ENCODE results near the gene ARL15. TPM values are rescaled to one million over a fixed set of nuclear protein-coding genes. Genes with fewer than 3 reads are reported as not detected.

ARL15 gene
- total RNA-seq, 1 donor from 2014 or later = 24.3 TPM

DNA sequence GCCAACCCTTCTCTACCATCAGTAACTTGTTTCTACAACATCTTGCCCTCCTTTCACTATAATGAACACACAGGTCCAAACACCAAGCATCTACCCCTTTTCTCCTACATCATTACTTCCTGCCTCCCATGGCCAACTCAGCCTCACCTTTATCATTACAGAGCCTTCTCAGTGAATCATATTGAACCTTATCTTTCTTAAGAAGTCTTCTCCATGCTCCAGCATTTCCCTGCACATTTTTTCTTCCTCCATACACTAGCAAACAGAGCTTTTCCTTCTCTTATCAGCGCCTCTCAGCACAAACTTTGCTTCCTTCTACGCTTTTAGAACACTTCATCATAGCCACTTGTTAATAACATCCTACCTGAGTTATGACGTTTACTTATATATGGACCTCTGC, 148.2 kb downstream of the ARL15 start:
- DNase-seq (ENCODE audit: low spot score) = no peak

DNA sequence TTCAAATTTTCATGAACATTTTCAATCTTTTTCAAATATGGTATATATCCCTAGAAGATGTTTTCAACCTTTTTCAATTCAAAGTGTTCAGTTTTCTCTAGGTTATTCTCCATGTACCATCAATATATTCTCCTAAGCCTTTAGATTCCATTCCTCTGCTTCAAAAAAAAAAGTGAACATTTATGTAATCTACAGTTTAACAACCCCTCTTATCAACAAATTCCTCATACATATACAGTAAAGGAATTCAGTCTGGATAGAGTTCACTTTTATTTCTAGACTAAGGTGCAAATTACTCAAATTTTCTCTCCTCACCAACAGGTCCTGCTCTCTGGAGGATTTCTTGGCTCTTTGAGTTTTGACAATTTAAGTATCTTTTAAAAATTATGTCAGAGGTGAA, 150.0 kb downstream of the ARL15 start:
- no peak for DNase-seq (ENCODE audit: low spot score)

DNA sequence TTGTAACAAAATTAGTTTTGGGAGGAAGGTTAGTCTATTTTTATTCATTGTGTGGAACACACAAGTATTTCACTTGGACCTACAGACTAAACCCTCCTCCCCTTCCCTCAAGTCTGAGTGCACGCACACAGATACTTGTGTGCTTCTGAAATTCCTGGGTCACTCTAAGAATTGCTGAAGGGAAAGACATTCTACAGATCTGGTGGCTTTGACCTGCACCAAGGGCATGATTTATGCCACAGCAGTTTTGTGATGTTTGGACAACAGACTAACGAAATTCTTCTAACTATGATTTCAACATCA, 150.5 kb downstream of the ARL15 start:
- DNase-seq (ENCODE audit: low spot score) = no peak

DNA sequence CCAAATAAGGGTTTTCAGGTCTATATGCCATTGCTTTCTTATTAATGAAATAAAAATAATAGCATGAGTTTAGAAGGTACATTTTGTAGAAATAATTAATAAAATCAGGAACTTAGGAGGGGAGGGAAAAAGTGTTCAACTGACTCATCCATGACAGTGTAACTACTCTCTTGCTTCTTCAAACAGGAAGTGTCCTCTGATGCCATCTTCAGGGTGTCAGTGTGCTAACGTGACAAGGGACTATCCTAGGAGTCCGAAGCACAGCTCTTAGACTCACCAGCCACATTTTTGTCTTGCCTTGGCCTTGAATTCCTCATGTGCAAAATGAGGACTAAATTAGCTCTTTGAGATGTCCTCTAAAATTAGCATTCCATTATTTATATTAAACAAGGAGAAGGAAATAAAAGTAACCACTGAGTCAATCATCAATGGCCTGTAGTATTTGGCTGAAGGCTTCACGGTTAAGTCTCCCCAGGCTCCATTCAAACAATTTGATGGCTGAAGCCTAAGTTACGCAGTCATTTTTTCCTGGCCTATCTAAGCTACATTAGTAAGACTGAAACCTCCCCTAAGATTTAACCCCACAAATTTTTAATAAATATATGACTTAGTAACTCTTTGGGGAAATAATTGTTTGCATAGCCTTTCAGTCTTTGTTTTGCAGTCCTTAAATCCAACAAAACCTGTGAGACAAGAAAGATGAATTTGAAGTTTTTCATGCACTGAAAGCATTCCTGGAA, 151.1 kb downstream of the ARL15 start:
- no peak for DNase-seq (ENCODE audit: low spot score)

DNA sequence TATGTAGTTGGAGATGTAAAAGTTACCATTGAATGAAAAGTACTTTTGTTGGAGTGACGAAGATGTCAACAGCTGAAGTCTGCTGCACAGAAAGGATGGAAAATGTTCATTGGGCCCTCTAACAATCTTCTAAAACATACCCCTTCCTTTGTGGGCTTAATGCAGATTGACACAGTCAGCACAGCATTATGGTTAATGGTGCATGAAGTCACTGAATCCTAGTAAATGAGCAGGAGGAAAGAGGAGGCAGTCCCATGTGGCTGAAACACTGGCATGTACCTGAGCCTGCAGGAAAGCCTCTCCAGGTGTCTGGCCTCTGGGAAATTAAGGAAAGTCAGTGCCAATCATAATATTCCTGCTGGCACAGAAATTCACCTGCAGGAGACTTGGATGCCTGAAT, 153.8 kb downstream of the ARL15 start:
- DNase-seq (ENCODE audit: low spot score) = no peak

DNA sequence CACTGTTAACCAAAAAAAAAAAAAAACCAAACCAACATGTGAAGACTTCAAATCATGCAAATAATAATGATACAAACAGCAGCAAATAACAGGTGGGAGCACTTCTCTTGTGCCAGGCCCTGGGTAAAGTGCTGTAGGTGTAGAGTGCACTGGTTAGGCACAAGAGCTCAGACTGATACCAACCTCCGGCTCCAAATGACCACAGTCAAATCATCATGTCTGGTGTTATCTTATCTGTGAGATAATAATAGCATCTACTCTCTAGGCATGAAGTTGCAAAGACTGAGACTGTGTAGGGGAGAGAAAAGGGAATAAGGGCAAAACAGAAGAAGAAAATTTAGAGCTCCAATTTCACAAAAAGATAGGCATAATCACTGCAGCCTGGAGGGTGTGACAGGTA, 159.5 kb downstream of the ARL15 start:
- DNase-seq (ENCODE audit: low spot score) = no peak

DNA sequence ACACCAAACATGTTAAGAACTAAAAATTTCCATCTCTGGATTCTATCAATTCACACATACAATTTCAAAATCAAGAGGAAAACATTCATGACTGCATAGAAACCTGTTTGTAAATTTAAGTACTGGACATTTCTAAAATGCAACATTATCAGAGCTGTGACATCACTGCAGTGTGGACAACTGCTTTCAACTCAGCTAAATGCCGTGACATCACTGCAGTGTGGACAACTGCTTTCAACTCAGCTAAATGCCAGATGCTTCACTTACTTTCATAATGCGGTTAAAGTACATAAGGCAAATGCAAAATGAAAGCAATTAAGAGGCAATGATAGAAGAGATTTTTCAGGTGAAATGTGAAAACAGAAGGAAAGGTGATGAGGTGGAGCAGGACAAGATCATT, 161.5 kb downstream of the ARL15 start:
- DNase-seq (ENCODE audit: low spot score) = no peak

DNA sequence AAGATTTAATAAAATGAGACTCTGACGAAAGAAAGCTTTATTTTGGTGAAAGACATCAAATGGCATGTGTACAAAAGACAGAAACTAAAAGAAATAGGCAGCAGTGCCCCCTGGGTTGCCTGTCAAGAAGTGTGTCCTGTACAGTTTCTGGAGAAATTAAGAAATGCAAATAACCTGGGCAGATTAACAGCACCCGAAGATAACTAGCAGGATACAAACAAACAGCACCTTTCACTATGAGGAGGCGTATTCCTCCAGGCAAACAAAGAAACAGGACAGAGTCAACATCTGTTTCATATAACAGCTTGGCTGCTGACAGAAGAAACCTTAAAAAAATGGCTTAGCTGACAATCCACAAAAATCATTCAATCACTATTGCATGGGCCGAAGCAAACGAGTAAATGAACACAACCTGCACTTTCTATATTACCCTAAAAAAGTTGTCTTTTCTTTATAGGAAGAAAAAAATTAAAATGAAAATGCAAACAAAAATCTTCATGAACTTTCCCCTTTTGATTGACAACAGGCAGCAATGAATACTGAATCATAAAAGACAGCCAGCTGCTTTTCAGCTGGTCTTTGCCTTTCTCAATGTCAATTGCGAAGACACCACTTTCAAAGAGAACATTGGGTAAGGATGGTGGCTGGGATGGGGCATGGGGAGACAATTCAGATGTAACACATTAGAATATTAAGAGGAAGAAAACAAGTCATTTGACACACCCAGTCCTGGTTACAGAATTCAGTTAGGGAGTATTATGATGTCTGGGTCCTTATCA, 162.1 kb downstream of the ARL15 start:
- DNase-seq (ENCODE audit: low spot score) = no peak

DNA sequence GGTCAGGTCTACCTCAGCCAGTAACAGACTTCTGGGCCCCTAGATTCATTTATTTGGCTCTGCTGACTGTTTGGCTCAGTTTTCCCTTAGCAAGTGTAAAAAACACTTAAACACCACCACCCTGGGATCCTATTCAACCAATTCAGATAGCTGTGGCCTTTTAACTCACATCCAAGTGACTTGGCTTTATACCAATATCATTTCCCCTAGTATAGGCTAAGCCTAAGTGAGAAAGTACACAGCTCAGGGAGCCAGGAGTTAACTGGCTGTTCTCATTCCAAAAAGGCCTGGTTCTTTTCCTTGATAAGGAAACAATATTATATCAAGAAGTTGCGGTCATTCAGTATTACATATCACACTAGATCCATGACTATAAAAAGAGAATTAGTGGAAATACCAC, 163.5 kb downstream of the ARL15 start:
- no peak for DNase-seq (ENCODE audit: low spot score)

DNA sequence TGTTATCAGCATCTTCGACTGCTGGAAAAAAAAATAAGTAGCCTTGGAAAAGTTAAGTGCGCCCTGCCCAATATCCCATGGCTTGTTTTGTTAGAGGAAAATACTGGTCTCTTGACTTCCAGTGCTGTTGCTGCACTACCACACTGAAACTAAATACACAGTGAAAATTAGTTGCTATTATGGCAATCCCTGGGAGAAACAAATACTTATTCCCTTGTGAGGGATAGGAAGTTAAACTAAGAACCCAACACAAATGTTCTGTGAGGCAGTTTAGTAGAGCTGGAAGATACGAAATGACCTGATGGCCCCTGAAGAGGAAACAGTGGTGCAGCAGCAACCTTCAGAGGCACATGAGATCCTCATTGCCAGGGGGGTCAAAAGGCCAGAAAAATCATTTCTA, 164.0 kb downstream of the ARL15 start:
- no peak for DNase-seq (ENCODE audit: low spot score)

DNA sequence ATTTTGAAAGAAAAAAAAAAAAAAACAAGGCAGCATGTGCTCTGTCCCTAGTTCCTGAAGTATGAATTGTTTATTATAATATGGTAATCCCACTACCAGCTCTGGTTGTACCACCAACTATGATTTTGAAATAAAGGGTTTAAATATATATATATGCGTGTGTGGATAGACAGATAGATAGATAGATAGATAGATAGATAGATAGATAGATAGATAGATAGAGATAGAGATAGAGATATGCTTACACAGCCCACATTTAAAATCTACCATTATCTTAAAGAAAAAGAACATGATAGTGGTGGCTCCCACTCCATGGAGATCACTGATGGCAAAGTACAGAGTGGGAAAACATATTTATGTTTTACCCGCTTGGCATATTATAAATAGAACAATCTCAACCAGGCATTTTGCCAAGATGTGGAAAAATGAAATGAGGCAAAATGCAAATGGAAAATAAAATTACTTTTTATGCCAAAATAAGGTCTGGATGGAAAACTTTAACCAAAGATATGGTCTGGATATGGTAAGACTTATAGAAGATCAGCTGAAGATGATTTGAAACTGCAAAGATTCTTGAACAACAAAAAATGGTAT, 170.0 kb downstream of the ARL15 start:
- DNase-seq (ENCODE audit: low spot score) = no peak

DNA sequence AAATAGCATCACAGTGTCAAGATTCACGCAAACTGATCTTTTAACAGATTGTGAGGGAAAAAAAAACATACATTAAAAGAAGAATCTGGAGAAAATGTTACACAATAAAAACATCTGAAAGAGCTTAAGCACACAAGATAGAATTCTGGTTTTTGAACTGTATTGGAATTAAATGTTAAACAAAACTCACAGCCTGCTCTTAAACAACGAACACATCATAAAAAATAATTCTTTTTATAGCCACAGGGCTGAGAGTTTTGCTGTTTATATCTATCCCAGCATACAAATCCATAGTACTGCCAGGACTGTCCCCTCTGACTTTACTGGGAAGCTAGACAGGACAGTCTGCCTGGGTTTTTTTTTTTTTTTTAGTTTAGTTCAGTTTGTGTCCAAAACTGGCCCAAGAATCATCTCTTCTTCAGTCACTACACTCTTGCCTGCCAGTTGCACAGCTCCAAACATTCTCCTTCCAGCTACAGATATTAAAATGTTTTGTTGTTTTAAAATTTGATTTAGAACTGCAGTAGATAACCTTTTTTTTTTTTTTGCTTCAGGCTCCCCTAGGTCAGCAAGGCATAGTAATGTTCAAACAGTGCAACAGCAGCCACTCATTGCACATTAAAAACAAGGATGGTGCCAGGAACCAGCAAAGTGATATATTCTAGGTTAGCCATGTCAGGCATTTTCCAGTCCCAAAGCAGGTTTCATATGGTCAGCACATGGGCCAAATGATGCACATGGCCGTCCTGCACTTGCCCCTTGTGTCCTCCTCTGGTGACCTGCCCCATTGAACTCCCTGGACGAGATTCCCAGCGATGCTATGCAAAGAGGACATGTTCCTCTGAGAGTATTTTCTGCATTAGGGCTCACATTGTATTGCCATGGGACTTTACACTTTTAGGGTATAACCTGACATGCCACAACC, 173.6 kb downstream of the ARL15 start:
- no peak for DNase-seq (ENCODE audit: low spot score)

DNA sequence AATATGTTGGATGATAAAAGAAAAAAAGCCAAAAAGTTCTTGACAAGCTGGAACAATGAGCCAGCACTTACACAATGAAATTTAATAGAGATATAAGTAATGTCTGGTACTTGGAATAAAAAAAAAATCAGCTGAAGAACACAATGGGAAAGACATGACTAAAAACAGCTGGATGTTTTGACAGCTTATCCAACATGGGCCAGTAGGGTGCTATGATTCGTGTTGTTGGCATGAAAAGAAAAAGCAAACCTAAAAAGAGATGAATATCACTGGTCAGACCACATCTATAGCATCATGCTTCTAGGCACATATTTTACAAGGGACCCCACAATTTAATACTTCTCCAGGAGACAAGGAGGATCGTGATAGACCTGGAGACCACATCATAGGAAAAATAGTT, 175.3 kb downstream of the ARL15 start:
- no peak for DNase-seq (ENCODE audit: low spot score)

DNA sequence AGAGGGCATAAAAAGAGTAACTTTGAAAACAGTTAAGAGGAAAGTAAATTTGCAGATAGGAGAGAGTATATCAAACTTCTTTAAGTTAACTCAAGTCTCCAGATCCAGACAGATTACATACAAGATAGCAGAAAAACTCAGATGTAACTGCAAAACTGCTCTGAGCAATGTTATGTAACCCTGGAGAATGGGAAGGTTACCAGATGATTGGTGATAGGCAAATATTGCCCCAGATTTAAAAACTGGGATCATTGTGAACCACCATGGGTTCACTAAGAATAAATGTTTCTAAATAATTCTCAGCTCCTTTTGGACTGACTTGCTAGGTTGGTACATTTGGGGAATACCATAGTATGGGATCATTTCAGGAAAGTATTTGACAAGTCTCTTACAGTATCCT, 176.5 kb downstream of the ARL15 start:
- no peak for DNase-seq (ENCODE audit: low spot score)

DNA sequence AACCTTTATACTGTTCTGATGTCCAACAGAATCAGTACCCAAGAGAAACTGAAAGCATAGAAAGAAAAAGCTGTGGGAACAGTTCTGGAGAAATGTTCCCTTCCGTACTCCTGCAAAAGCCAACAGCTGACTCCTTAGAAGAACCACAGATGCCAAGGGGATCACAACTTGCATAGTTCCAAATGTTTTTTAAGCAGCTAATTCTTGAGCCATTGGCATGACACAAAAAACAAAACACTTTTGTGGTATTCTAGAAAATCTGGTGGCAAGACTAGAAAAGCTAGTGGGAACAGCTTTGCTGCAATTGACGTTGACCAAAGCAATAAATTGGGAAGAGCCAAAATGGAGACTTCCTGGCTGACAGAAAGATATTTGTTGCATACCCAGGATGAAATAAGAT, 189.9 kb downstream of the ARL15 start:
- DNase-seq (ENCODE audit: low spot score) = no peak

DNA sequence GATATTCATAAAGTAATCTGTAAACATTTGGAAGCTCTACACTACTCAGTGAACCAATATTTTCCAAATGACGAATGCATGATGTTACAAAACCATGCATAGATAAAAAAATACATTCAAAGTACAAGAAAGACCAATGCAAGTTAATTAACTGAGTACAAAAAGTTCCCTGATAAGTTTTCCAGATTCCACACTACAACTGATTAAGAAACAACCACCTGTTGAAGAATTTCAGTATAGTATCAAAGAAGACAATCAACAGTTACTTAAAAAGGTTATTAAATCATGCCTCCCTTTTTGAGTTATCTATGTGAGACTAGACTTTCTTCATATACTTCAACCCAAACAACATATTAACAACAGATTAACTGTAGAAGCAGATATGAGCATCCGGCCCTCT, 192.4 kb downstream of the ARL15 start:
- DNase-seq (ENCODE audit: low spot score) = no peak

DNA sequence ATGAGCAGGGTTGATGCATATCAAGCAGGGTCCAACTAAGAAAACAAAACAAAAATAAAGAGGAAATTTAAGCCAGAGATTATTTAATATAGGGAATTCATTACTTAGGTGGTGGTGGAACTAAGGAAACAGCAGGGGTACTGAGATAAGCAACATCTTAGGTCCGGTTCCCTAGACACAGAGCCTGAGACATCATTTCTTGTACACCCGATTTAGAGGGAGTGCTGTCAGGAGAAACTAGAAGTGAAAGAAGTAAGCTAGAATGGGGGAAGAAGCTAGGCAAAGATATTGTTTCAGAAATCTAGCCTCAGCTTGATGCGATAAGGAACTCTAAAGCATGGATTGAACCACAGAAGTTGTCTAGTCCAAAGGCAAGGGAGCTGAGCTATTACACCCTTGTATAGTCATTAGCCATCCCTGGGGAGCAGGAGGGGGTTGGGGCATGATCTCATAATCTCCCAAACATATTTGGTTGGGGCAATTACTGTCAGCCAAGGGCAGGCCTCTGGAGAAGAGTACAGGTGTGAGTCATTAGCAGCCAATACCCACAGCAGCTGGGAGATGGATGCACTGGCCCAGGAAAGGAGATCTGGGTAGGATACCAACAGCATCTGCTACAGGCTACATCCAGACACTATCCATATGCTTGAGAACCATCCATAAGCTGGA, 194.5 kb downstream of the ARL15 start:
- DNase-seq (ENCODE audit: low spot score) = no peak

DNA sequence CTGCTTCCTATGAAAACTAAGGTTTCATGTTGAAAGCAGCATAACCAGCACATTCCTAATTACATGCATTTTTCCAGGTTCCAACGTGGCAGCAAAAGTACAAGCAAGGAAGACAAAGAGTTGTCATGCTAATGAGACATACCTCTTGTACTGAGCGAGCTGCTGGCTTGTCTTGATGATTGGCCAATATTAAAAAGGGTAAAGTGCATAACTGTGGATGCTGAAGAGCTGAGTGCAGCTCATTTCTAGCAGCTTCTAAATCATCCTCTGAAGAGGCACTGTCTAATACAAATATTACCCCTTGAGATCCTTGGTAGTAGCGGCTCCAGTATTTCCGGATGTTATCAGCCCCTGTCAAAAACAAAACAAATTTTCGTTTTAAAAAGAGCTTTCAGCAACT, 197.3 kb downstream of the ARL15 start:
- no peak for DNase-seq (ENCODE audit: low spot score)

DNA sequence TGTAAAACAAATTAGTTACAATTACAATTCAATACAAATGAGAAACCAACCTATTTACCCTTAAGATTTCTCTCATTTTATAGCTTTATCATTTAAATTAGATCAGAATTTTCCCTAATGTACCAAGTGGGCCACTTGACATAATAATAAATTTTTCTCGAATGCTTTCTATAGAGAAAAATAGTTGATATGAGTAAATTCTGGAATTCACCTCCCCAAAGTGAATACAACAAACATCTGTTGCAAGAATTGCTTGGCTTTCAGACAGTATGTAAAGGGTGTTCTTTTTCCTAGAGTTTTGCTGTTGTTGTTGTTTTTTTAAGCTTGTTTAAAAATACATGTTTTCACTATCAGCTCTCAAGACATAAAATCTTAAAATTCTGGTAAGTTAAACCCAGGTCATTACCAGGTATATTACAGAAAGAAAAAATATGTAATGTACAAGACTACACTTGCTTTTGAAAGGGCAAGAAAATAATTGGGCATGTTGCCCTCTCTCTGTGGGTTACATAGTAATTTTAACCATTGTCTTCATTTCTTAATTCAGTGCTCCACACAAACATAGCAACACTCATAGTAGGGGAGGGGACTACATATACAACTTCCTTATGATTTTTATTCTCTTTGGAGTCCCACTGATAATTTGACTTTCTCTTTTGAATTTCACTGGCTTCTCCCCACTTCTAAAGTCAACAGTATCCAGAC, 200.6 kb downstream of the ARL15 start:
- no peak for DNase-seq (ENCODE audit: low spot score)

DNA sequence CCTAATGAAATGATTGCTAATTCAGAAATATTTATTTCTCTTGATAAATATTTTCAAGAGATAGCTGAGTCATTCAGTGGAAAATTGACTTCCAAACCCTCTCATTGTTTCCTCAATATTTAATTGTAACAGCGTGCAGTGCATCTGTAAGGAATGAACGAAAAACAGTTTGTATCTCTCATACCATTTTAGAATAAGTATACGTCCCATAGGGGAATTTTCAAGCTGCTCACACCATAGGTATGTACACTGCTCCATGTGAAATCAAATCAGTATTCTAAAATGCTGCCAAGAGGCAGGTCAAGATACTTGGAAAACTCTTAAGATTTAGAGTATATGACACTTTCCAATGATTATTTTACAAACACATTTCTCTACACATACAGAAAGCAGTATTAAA, 202.2 kb downstream of the ARL15 start:
- no peak for DNase-seq (ENCODE audit: low spot score)

DNA sequence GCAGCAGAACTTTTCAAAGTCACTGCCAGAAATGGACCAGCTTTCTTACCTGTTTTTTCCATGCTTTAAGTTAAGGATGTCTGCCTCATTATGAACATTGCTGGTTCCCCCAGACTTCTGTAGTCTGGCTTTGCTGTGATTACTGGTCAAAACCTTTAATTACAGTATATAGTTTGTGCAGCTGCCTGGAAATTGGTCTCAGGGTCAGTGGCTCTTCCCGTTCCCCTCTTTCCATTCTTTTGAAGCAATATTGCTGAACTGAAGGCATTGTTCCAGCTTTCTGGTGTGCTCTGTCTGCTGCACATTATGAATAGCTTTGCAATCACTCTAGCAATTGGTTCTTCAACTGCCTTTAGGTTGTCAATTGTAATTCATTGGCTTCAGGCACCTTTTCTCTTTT, 206.5 kb downstream of the ARL15 start:
- no peak for DNase-seq (ENCODE audit: low spot score)

All from mesenteric fat pad (tissue), 1 donor.